Caco-2 (cell line): ENCODE data around the gene LAMTOR4. TPM values are rescaled to one million over a fixed set of nuclear protein-coding genes. Genes with fewer than 3 reads are reported as not detected.

Source experiments
- BruUV-seq: library from RNA; stranded (reverse); fragments of 400-500 nt; replicated peaks from 2 replicates; lab custom pipeline; 2021; lab: Mats Ljungman, UMichigan
- CTCF ChIA-PET: fragments of 300-600 bp; sonication (Branson Sonifier 250); formaldehyde crosslinking; loops from one replicate; lab custom pipeline; 2022; ENCODE audit warnings: antibody characterized with exemption; lab: Charles Lee
- POLR2A ChIA-PET: fragments of 300-600 bp; sonication (Branson Sonifier 250); formaldehyde crosslinking; loops from one replicate; lab custom pipeline; 2022; ENCODE audit warnings: antibody characterized with exemption; lab: Charles Lee
- DNase-seq, 2 experiments: peaks; one replicate each; pipeline versions ENCODE4 v3.0.0 to v3.0.0-alpha.2; 2020 to 2022
- H3K27me3 ChIP-seq: replicated peaks from 2 replicates; pipeline ENCODE4 v1.6.0; 2011; ENCODE audit warnings: low read length; ENCODE audit not compliant: control insufficient read depth, insufficient read depth
- H3K36me3 ChIP-seq: 2 replicates; pipeline ENCODE4 v1.5.1; 2011; ENCODE audit warnings: low read length; ENCODE audit not compliant: control insufficient read depth, insufficient read depth
- H3K4me1 ChIP-seq: fragments of 250-450 bp; sonication (Bioruptor Pico); 2 replicates; pipeline ENCODE4 v1.5.1; 2020; ENCODE audit warnings: mild to moderate bottlenecking
- H3K4me3 ChIP-seq: 2 replicates; pipeline ENCODE4 v1.5.1; 2011; ENCODE audit warnings: low read depth, mild to moderate bottlenecking, control low read depth, low read length
- H3K9me3 ChIP-seq: fragments of 250-450 bp; sonication (Bioruptor Pico); 2 replicates; pipeline ENCODE4 v1.5.1; 2020; ENCODE audit warnings: mild to moderate bottlenecking, moderate library complexity
- H3K27ac Mint-ChIP-seq: one replicate; pipeline ENCODE4 v1.8.0; 2022; ENCODE audit warnings: mixed read lengths; ENCODE audit not compliant: unreplicated experiment
- H3K27me3 Mint-ChIP-seq: one replicate; pipeline ENCODE4 v1.8.0; 2022; ENCODE audit warnings: mixed read lengths; ENCODE audit not compliant: insufficient read depth, unreplicated experiment
- H3K36me3 Mint-ChIP-seq: one replicate; pipeline ENCODE4 v1.8.0; 2022; ENCODE audit warnings: mild to moderate bottlenecking, mixed read lengths; ENCODE audit not compliant: insufficient read depth, unreplicated experiment
- H3K4me1 Mint-ChIP-seq: one replicate; pipeline ENCODE4 v1.8.0; 2022; ENCODE audit warnings: low read depth, mixed read lengths; ENCODE audit not compliant: unreplicated experiment
- H3K4me3 Mint-ChIP-seq: one replicate; pipeline ENCODE4 v1.8.0; 2022; ENCODE audit warnings: mild to moderate bottlenecking, moderate library complexity, mixed read lengths; ENCODE audit not compliant: unreplicated experiment
- H3K9me3 Mint-ChIP-seq: one replicate; pipeline ENCODE4 v1.8.0; 2022; ENCODE audit warnings: mixed read lengths; ENCODE audit not compliant: unreplicated experiment
- intact Hi-C: fragments of 100-400 bp; cut with micrococcal nuclease; formaldehyde crosslinking; loops from one replicate; pipeline ENCODE4 v1.10.0; 2022; ENCODE audit not compliant: unreplicated experiment
- microRNA-seq: library from miRNA; unstranded; fragments of <30 nt; microRNA quantifications from one replicate; pipeline ENCODE4 v1.2.0, GENCODE V29; 2022
- total RNA-seq: library from RNA; stranded (reverse); gene quantifications from 2 replicates; pipeline ENCODE4 v1.2.3, GENCODE V29; 2022
- TF ChIP-seq, protein P1 (sequence below), 2 experiments: fragments of 200-600 bp in 1 of 2; IDR thresholded peaks; 1 replicate in 1 of 2; 2 replicates in 1 of 2; pipeline versions ENCODE4 v1.5.1 to v1.8.0; 2011 to 2022; ENCODE audit warnings: antibody characterized with exemption in 1 of 2, control low read depth in 1 of 2, inconsistent platforms in 1 of 2, low read depth in 1 of 2, low read length in 1 of 2, mild to moderate bottlenecking in 1 of 2, moderate library complexity in 1 of 2; ENCODE audit not compliant: insufficient read depth in 1 of 2, severe bottlenecking in 1 of 2, unreplicated experiment in 1 of 2

Gene LAMTOR4
- total RNA-seq, 1 experiment from 2014 or later: 107 TPM

DNA sequence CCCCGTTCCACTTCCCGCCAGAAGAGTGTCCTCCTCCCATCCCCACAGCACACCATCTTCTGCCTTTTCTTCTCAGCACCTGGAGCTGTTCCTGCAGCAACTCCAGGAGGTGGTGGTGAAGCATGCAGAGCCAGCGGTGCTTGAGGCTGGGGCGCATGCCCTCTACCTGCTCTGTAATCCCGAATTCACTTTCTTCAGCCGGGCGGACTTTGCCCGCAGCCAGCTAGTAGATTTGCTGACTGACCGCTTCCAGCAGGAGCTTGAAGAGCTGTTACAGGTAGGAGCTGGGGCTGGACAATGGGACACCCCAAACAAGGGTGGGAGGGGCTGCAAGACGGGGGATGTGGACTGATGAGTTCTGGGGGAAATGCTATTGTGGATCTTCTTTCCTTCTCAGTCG, 52.0 kb downstream of the LAMTOR4 start:
- H3K36me3 Mint-ChIP-seq: no peaks in the 10 kb centered on the region
- DNase-seq: peak; percentile 59 to 61
- peak overlapping the region; percentile 18 for H3K4me3 Mint-ChIP-seq
- H3K4me1 Mint-ChIP-seq: peaks cover 18% of the 10 kb centered on the region
- peak overlapping the region; percentile 1 for H3K27ac Mint-ChIP-seq
- Histone ChIP-seq H3K4me3 (no peak overlapping the region), H3K4me1 (peaks cover 15% of the 10 kb centered on the region), H3K9me3 (no peaks in the 10 kb centered on the region), H3K27me3 (no peaks in the 10 kb centered on the region), H3K36me3 (no peaks in the 10 kb centered on the region)
- no TSS peak for BruUV-seq
- no peaks in the 10 kb centered on the region for H3K9me3 Mint-ChIP-seq
- intact Hi-C loops: loop anchor here (1.0 kb wide), 2 partner anchors 10 to 17 kb away; no protein-coding TSS in a partner anchor
- TF ChIP-seq, protein P1, sequence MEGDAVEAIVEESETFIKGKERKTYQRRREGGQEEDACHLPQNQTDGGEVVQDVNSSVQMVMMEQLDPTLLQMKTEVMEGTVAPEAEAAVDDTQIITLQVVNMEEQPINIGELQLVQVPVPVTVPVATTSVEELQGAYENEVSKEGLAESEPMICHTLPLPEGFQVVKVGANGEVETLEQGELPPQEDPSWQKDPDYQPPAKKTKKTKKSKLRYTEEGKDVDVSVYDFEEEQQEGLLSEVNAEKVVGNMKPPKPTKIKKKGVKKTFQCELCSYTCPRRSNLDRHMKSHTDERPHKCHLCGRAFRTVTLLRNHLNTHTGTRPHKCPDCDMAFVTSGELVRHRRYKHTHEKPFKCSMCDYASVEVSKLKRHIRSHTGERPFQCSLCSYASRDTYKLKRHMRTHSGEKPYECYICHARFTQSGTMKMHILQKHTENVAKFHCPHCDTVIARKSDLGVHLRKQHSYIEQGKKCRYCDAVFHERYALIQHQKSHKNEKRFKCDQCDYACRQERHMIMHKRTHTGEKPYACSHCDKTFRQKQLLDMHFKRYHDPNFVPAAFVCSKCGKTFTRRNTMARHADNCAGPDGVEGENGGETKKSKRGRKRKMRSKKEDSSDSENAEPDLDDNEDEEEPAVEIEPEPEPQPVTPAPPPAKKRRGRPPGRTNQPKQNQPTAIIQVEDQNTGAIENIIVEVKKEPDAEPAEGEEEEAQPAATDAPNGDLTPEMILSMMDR (IDR thresholded peaks at IDR 0.05; ENCODE audit: insufficient read depth in 1 of 2, low read depth in 1 of 2, low read length in 1 of 2, severe bottlenecking in 1 of 2, unreplicated experiment in 1 of 2): peak in 1 of 2 experiments; percentile 4
- ChIA-PET CTCF (interaction anchor here (0.5 to 2.0 kb wide), 4 partner anchors 10 to 359 kb away, joined by 4 to 8 read pairs (median 6); no protein-coding TSS in a partner anchor), POLR2A (no interaction called here)
- H3K27me3 Mint-ChIP-seq: no peaks in the 10 kb centered on the region

Small RNA genes lying within 50 kb of the gene (microRNA-seq; reads per million reads assigned to microRNA genes)
- not detected for gene MIR4658

Other genes starting within 250 kb of the LAMTOR4 start
- 22.5 and 25.6 TPM in 2 replicates for gene TRIM4, start 229.4 kb upstream of the LAMTOR4 start, total RNA-seq
- gene GJC3, start 219.3 kb upstream of the LAMTOR4 start, total RNA-seq: 0.27 TPM in 1 of 2 replicates, not detected in the other
- not detected in 2 replicates for gene AZGP1, start 172.9 kb upstream of the LAMTOR4 start, total RNA-seq
- gene ZKSCAN1, start 133.3 kb upstream of the LAMTOR4 start, total RNA-seq: 44.8 and 47.5 TPM in 2 replicates
- gene ZSCAN21, start 99.1 kb upstream of the LAMTOR4 start, total RNA-seq: 15.2 and 16.7 TPM in 2 replicates
- gene ZNF3, start 67.2 kb upstream of the LAMTOR4 start, total RNA-seq: 37.8 and 41.1 TPM in 2 replicates
- gene COPS6, start 59.9 kb upstream of the LAMTOR4 start, total RNA-seq: 142 and 150 TPM in 2 replicates
- 227 and 240 TPM in 2 replicates for gene MCM7, start 47.5 kb upstream of the LAMTOR4 start, total RNA-seq
- gene AP4M1, start 47.3 kb upstream of the LAMTOR4 start, total RNA-seq: 14.9 and 16.2 TPM in 2 replicates
- gene TAF6, start 29.6 kb upstream of the LAMTOR4 start, total RNA-seq: 81.1 and 81.2 TPM in 2 replicates
- 8.8 and 10.1 TPM in 2 replicates for gene CNPY4, start 29.3 kb upstream of the LAMTOR4 start, total RNA-seq
- 3.2 and 3.7 TPM in 2 replicates for gene MBLAC1, start 22.0 kb upstream of the LAMTOR4 start, total RNA-seq
- 23.2 and 23.5 TPM in 2 replicates for gene TRAPPC14, start 9.8 kb downstream of the LAMTOR4 start, total RNA-seq
- gene GAL3ST4, start 19.7 kb downstream of the LAMTOR4 start, total RNA-seq: 0.56 and 0.88 TPM in 2 replicates
- gene GPC2, start 28.5 kb downstream of the LAMTOR4 start, total RNA-seq: 5.0 and 9.7 TPM in 2 replicates
- gene STAG3, start 29.0 kb downstream of the LAMTOR4 start, total RNA-seq: 1.3 TPM in 2 replicates
- gene PVRIG, start 71.0 kb downstream of the LAMTOR4 start, total RNA-seq: not detected in 2 replicates
- not detected in 2 replicates for gene SPDYE3, start 158.8 kb downstream of the LAMTOR4 start, total RNA-seq
- gene PILRB, start 209.2 kb downstream of the LAMTOR4 start, total RNA-seq: 53.4 and 58.9 TPM in 2 replicates
- 0.68 TPM in 1 of 2 replicates, not detected in the other for gene PILRA, start 224.6 kb downstream of the LAMTOR4 start, total RNA-seq